Measurements from ENCODE around the gene EFHC2.

Gene EFHC2

GRCh38 chrX:44183329-44183728 lies 160.1 kb downstream of the EFHC2 start:
- no peak for TF ChIP-seq CTCF (IDR thresholded peaks at IDR 0.05; ENCODE audit: low read depth, low read length)
- no peak overlapping the region for H3K4me3 ChIP-seq (ENCODE audit: low read depth, low read length)

GRCh38 chrX:44178274-44179053 lies 165.0 kb downstream of the EFHC2 start:
- H3K4me3 ChIP-seq (ENCODE audit: low read depth, low read length): no peak overlapping the region
- no peak for TF ChIP-seq CTCF (IDR thresholded peaks at IDR 0.05; ENCODE audit: low read depth, low read length)

GRCh38 chrX:44175455-44175854 lies 168.0 kb downstream of the EFHC2 start:
- no peak for TF ChIP-seq CTCF (IDR thresholded peaks at IDR 0.05; ENCODE audit: low read depth, low read length)
- H3K4me3 ChIP-seq (ENCODE audit: low read depth, low read length): no peak overlapping the region

GRCh38 chrX:44174061-44174460 lies 169.4 kb downstream of the EFHC2 start:
- no peak overlapping the region for H3K4me3 ChIP-seq (ENCODE audit: low read depth, low read length)
- no peak for TF ChIP-seq CTCF (IDR thresholded peaks at IDR 0.05; ENCODE audit: low read depth, low read length)

- TF ChIP-seq CTCF (IDR thresholded peaks at IDR 0.05; ENCODE audit: low read depth, low read length): no peak
Measured at GRCh38 chrX:44173219-44173618, 170.3 kb downstream of the EFHC2 start.

GRCh38 chrX:44167116-44167515 lies 176.4 kb downstream of the EFHC2 start:
- no peak overlapping the region for H3K4me3 ChIP-seq (ENCODE audit: low read depth, low read length)
- TF ChIP-seq CTCF (IDR thresholded peaks at IDR 0.05; ENCODE audit: low read depth, low read length): no peak

More at GRCh38 chrX:44173219-44173618, 170.3 kb downstream of the EFHC2 start:
- H3K4me3 ChIP-seq (ENCODE audit: low read depth, low read length): no peak overlapping the region

GRCh38 chrX:44162964-44163475 lies 180.5 kb downstream of the EFHC2 start:
- no peak for TF ChIP-seq CTCF (IDR thresholded peaks at IDR 0.05; ENCODE audit: low read depth, low read length)

More at GRCh38 chrX:44162964-44163475, 180.5 kb downstream of the EFHC2 start:
- H3K4me3 ChIP-seq (ENCODE audit: low read depth, low read length): no peak overlapping the region
